ENCODE data around the gene FAM234A.
"Not testable (repeated sequence)": the region's sequence is repeated elsewhere in the genome, so short reads cannot be mapped to it uniquely, and the experiment has no call there.

The FAM234A gene

GRCh38 chr16:266258-267164 is 31.9 kb downstream of the FAM234A start:
- DNase-seq, result no peak

DNA sequence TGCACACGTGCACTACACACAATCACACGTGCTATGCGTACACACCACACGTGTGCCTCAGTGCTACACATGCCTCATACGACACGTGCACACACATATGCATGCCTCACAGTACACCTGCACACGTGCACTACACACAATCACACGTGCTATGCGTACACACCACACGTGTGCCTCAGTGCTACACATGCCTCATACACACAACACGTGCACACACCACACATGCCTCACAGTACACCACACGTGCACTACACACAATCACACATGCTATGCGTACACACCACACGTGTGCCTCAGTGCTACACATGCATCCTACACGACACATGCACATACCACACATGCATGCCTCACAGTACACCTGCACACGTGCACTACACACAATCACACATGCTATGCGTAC is 32.9 kb downstream of the FAM234A start:
- DNase-seq, result not testable (repeated sequence)

GRCh38 chr16:268141-269053 is 33.8 kb downstream of the FAM234A start:
- DNase-seq, result no peak

DNA sequence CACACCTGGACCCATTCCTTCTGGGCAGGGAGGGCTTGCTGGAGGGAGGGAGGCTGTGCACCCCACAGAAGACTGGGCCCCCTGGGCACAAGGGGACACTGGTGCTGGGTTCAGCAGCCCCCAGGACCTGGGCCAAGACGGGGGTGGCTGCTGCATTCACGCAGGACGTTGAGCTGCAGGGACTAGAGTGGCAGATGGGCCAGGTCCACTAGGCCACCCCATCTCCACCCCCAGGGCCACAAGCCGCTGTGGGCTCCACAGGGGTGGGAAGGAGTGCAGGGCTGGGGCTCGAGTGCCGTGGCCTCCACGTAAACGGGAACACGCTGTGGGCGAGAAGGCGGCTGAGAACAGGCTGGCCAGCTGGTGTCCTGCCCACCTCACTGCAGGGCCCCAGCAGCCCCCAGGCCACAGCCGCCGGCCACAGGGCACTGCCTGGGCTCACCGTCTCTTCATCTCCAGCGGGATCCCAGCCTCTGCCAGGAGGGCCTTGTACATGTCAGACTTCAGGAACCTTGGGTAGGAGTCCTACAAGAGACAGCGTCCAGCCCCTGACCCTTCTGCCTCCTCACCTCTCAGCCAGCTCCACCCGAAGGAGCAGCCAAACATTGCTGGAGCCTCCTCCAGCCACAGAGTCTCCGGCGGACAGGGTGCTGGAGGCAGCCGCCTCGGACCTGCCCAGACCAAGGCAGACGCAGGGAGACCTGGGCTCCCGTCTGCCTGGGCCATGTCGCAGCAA is 34.6 kb downstream of the FAM234A start:
- no peak for DNase-seq

DNA sequence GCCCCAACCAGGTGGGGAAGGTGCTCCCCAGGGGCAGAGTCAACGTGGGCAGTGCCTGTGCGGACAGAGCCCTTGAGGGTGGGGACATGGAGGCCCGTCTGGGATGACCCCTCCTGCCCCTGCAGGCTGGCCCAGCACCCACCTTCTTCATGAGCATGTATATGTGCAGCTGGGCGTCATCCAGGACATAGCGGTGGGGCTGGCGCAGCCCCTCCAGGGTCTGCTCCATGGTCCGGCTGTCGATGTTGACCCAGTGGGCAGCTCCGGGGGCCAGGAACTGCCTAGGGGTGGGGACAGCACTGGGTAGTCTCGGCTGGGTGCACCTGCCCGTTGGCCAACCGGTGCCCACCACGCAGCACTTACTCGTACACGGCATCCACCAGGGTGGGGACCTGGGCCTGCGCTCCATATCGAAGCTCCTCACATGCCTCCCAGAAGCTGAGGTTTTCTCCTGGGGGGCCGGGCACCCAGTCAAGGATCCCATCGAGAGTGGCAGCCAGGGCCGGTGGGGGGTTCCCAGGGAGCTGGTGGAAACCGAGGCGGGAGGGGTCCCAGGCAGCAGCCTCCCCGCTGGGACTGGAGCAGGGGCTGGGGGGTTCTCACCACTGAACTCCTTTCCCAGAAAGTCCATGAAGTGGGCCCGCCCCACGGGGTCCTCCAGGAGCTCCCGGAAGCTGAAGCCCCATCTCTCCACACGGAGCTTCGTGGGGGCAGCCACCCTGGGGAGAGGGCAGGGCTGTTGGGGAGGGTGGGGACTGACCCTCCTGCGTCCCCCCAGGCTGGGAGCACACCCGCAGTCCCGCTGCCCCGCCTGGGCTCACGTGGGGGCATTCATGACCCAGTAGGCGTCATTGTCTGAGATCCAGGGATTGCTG is 36.0 kb downstream of the FAM234A start:
- no peak for DNase-seq

GRCh38 chr16:272633-273546 is 38.3 kb downstream of the FAM234A start:
- DNase-seq, result no peak

GRCh38 chr16:273547-274421 is 39.2 kb downstream of the FAM234A start:
- DNase-seq, result no peak

GRCh38 chr16:275041-275641 is 40.5 kb downstream of the FAM234A start:
- peak in 2 of 6 experiments; percentile 10 to 16 for DNase-seq

GRCh38 chr16:275786-276232 is 41.2 kb downstream of the FAM234A start, which contains the start of gene RGS11:
Gene RGS11 (minus strand): TSS chr16:275944. CDS start chr16:275911, 33 bp downstream.
- no peak for DNase-seq

DNA sequence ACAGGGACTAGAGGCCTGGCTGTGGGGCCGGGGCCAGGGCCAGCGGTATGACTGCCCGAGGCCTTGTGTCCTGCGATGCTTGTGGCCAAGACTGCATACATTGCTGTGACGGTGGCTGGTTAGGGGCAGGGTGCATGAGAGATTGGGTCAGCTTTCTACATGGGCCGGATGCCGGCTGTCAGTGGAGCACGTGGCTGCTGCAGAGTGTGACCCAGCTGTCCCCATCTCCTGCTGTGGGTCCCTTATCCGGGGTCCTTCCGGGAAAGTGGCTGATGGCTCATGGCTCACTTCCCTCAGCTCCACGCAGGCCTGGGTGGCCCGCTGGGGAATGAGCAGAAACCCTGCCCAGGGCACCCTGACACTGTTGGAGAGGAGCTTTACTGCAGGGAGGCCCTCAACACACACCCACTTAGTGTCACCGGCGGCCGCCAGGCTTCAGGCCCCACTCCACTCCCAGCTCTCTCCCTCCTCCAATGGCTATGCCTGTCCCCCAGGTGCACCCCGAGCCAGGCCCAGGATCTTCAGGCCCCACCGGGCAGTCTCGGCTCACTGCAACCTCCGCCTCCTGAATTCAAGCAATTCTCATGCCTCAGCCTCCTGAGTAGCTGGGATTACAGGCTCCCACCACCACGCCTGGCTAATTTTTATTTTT is 41.9 kb downstream of the FAM234A start:
- DNase-seq, result no peak

GRCh38 chr16:278863-279366 is 44.3 kb downstream of the FAM234A start:
- peak in 4 of 6 experiments; percentile 19 to 56 (median 43) for DNase-seq

- DNase-seq, result no peak
Observed at GRCh38 chr16:279531-279930, 44.9 kb downstream of the FAM234A start.

GRCh38 chr16:280005-280460 is 45.4 kb downstream of the FAM234A start:
- DNase-seq, result no peak

- DNase-seq, result no peak
Observed at GRCh38 chr16:280552-280951, 45.9 kb downstream of the FAM234A start, which contains the start of gene ARHGDIG. Gene ARHGDIG (plus strand): TSS chr16:280591. CDS start chr16:280681, 90 bp downstream.

GRCh38 chr16:280991-281659 is 46.5 kb downstream of the FAM234A start:
- no peak for DNase-seq

DNA sequence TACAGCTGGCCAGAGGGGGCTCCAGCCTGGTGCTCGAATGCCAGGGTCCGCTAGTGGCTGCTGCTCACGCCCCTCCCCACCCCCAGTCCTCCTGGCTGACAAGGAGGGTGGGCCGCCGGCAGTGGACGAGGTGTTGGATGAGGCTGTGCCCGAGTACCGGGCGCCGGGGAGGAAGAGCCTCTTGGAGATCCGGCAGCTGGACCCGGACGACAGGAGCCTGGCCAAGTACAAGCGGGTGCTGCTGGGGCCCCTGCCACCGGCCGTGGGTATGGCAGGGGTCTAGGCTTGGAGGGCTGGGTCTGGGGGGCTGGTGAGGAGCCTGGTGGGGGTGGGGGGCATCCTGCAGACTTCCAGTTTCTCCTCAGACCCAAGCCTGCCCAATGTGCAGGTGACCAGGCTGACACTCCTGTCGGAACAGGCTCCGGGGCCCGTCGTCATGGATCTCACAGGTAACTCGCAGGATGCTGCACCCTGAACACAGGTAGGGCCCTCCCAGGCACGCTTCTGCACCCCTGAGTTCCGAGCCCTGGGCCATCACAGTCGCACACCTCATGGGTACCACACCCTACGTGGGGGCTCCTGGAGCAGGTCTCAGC is 47.1 kb downstream of the FAM234A start:
- no peak for DNase-seq

DNA sequence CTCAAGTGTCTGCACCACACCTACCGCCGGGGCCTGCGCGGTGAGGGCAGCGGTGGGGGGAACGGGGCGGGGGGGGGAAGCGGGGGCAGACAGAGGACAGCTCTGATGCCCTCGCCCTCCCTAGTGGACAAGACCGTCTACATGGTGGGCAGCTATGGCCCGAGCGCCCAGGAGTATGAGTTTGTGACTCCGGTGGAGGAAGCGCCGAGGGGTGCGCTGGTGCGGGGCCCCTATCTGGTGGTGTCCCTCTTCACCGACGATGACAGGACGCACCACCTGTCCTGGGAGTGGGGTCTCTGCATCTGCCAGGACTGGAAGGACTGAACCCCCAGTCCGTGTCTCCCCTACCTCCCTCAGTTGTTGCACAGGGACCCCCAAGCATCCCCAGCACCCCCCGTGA is 47.9 kb downstream of the FAM234A start:
- DNase-seq, result no peak

All from stimulated activated naive CD4-positive, alpha-beta T cell (primary cell).